ENCODE measurements around the gene SPON1.
"Not testable (repeated sequence)": the region's sequence is repeated elsewhere in the genome, so short reads cannot be mapped to it uniquely, and the experiment has no call there.

Gene SPON1

DNA sequence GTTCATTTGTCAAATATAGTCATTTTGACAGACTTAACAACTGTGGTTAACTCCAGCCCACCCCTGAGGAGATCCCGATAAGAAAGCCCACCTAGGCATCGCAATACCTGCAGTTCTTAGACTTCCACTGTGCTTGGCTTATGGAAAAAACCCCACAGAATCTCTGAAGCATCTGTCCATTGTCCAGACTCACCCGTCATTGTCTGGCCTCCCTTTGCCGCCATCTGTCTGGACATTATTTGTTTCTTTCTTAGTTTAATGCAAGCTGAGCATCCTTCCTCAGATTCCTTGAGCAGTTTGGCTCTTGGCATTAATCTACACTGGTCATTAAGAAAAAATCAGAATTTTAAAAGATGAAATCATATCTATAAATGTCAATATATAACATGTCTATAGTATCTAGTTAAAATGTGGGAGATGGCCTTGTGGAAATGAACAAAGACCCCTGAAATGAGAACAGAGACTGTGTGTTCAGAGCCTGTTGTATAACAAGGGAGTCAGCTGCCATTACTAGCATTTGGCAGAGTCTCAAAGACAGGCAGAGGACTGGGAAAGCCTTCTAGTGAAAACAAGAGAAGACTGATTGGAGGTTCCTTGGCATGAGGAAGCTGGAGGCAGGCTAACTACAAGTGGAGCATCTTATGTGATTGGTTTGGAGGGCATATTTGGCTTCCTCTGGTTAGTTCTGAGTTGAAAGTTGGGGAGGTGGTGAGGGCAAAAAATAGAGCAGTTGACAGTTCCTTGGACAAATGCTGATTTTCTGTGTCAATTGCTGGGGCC lies 80.4 kb downstream of the SPON1 start:
- no peak for DNase-seq

DNA sequence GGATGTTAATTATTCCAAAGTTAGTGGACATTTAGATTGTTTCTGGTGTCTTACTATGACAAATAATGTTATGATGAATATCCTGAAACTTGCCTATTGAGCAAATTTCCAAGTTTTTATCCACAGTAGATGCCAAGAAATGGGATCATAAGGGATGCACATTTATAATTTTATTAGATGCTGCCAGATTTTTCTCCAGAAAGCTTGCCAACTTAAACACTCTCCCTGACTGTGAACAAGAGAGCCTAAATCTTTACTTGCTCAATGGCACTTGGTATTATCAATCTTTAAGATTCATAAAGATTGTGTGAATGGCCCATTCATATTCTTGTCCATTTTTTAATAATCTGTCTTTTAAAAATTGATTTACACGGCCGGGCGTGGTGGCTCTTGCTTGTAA lies 82.4 kb downstream of the SPON1 start:
- DNase-seq, result no peak

DNA sequence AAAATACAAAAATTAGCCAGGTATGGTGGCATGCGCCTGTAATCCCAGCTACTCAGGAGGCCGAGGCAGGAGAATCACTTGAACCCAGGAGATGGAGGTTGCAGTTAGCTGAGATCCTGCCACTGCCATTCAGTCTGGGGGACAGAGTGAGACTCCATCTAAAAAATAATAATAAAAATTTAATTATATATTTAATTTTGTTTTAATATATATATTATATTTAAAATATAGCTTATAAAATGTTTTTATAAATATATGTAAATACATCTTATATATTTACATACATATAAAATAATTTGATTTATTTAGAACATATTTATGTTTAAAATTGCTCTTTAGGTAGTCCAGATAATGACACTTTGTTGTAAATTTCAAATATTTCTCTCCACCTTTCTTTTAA lies 82.9 kb downstream of the SPON1 start:
- DNase-seq, result no peak

DNA sequence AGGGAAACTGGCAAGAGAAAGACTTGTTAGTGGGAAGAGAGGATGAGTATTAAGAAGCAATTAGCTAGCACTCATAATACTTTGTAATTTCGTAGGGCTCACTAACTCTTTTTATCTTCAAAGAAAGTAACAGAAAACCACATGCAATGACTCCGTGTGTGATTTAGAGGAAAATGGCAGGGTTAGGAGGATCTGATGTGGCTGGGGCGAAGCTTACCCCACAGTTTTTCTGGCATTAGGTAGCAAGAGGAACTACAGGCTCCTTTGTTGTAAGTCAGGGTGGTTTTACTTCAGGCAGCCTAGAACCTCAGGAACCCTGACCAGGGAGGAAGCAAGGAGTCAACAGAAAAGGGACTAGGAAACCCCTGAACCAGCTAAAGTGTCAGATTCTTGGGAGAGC lies 89.7 kb downstream of the SPON1 start:
- DNase-seq, result no peak

DNA sequence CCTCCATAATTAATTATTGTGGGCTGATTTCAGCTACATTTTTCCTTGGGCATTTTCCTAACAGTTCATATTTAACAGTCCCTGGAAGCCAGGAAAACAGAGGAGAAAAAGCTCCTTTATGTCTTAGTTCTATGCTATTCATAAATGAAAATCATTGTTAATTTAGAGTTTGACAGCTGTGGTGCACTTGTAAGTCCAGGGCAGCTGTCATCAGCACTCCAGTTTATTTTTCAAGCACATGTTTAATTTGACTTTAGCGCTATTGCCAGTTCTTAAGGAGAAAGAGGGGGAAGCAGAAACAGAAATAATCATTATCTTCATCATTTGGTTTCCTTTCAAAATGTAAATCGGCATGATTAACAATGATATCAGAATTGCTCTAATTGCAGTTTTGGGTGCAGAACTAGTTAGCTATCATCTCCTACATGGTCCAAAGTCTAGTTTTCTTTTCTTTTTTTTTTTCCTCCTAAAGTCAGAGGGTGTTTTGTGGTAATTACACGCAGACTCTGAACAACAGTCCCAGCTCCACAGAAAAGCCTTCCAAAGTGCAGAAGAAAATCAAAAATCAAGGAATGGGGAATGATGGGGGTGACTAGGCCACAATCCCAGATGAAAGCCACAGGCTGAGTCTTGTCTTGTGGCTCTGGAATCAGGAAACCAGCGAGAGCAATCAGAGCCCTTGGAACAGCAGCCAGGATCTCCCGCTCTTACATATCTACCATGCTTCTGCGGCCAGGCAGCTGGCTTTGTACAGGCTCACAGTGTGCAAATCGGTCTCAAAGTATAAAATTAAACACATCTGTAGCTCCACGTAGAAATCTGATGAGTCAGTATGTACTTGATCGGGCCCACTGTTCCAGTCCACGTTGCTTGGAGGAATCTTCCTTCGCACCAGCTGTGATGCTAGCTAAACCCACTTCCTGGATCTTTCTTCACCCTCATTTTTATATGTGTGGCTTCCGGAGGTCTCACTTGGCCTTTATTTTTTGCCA lies 91.9 kb downstream of the SPON1 start:
- no peak for DNase-seq

DNA sequence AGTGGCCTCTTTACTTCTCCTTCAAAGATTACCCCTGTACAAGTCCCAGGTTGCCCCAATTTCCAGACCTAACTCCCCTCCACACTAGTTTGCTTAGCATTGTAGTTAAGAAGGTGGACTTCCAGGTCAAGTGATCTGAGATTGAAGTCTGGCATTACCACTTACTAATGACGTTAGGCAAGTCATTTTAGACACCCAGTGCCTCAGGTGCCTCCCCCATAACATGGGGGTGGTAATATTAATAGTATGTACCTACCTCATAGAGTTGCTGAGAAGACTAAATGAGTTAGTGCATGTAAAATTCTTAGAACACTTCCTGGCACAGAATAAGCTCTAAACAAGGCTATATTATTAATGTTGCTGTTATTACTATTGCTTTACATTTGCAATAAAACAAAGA lies 93.4 kb downstream of the SPON1 start:
- DNase-seq, result no peak

DNA sequence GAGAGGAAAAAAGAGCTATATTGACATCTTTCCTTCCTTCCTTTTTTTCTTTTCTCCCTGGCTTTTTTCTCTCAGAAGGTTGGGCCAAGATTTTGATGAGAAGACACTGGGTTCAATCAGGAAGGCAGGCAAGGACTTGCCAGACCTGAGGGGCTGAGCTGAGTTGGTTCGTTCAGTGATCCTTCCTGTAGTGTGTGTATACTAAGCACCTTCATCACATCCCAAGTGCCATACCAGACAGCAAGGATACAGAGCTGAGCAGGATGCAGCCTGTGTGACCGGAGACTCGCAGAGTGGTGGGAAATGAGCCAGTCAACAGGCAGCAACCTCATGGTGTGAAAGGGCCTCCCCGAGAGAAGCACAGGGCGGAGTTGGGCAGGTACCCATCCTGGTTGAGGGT lies 95.5 kb downstream of the SPON1 start:
- DNase-seq, result no peak

DNA sequence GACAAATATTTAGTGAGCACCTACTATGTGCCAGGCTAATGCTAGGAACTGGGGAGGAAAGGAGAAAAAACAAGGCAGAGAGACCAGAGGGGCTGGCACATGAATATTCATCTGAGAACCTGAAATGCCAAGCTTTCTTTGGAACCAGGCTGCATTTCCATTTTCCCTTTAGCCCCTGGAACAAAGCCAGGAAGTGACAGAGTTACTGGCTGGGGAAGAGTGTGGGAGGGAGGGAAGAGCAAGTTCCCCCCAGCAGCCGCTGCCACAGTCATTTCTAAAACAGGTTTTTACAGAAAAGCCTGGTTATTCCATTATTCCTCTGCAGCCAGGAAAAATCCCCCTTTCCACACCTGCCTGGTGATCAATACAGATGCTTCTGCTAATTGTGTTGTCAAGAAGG lies 97.0 kb downstream of the SPON1 start:
- no peak for DNase-seq

DNA sequence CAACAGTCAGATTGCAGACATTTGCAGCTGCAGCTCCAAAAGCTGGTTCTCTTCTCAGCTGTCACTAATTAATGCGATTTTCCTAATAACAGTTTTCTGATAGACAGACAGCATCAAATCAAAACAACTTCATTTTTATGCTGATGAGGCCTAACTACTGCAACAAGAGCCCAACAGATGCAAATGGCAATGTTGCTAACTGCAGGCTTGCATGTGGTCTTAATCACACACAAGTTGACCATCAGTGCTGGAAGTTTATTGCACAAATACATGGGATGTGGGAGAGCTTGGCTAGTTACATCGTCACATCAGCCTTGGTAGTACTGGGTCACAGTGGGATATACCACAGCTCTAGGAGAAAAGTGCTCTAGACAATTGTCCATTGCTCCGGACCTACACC lies 99.2 kb downstream of the SPON1 start:
- no peak for DNase-seq

DNA sequence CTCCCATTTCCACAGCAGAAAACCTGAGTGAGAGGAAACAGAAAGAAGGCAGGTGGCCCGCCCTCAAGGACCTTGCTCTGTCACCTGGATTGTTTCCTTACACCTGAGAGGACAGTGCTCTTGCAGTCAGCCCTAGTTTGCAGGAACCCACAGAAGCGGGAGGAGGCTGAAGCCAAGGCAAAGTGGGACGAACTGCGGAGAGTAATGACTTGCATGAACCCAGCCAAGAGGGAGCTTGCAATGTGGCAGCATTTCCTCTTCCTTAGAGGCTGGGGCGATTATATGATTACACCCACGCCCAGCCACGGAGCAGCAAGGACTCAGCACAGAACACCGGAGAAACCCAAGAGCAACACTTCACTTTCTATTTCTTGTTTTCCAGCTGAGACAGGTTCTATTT lies 102.6 kb downstream of the SPON1 start:
- no peak for DNase-seq

DNA sequence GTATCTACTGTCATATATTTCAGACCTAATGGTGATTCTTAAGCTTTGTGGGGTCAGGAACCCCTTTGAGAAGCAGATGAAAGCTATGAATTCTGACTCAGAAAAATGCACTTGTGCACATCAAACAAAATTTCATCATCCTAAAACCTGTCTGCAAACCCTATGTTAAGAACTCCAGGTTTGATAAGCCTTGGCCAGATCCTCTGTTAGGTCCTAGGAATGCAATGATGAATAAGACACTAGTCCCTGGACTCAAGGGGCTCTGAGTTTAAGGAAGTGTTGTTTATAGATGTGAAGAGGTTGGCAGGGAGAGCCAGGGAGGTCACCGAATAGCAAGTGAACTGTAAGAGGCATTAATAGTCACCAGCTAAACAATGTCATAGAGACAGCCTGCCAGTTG lies 103.2 kb downstream of the SPON1 start:
- no peak for DNase-seq

DNA sequence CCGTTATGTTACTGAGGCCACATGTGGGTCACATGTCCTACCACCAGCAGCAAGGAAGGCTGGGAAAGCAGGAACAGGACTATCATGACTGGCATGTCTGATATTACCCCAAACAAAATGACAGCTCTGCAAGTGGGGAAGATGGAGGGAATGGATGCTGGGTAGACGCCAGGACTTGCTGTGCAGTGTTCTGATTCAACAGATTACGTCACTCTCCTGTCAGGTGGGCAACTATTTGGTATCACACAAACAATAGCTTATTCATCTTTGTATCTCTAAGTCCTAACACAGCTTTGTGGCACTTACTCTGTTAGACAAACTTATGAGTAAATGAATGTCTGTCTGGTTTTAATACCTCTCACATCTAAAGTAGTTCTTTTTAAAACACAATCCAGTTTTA lies 105.2 kb downstream of the SPON1 start:
- no peak for DNase-seq

DNA sequence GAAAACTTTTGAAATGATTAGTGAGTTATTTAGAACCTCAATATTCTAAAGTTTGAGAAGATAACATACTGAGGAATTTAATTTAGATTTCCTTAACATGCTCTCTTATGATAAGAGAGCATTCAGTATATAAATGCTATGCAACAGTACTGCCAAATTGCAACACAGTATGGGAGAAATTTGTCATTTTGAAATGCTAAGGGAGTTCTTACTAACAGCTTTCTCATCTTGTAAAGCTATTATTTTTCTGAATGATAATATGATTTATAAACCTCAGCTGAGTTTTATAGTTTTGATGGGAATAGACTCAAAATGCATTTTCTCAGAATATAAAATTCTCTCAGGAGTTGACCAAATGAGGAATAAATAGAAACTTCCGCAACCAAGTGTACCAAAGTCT lies 108.4 kb downstream of the SPON1 start:
- DNase-seq, result no peak

DNA sequence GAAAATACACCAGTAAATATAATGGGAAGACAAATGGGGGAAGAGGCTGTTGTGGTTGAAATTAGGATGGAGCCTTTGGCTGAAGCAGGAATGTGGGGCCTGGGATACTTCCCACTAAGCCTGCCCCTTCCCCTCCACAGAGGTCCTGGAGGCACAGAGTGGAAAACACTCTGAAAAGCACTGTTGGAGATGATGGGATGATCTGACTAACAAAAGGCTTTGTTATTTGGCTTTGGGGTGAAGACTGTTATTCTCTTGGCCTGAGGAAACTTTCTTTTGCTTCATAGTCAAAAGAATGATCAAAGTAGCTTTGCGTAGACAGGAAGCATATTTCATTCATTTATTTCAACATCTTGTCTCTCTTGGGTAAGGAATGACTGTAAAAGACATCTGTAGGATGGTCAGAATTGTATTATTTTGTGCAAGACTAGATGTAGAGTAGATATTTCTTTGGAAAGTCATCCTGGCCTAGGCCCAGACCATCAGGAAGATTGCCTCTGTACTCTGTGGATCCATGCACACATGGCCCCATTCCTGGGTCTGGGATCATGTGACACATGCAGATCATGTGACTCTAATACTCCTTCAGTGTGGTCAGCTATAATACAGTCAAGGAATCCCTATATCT lies 111.4 kb downstream of the SPON1 start:
- DNase-seq, result no peak

DNA sequence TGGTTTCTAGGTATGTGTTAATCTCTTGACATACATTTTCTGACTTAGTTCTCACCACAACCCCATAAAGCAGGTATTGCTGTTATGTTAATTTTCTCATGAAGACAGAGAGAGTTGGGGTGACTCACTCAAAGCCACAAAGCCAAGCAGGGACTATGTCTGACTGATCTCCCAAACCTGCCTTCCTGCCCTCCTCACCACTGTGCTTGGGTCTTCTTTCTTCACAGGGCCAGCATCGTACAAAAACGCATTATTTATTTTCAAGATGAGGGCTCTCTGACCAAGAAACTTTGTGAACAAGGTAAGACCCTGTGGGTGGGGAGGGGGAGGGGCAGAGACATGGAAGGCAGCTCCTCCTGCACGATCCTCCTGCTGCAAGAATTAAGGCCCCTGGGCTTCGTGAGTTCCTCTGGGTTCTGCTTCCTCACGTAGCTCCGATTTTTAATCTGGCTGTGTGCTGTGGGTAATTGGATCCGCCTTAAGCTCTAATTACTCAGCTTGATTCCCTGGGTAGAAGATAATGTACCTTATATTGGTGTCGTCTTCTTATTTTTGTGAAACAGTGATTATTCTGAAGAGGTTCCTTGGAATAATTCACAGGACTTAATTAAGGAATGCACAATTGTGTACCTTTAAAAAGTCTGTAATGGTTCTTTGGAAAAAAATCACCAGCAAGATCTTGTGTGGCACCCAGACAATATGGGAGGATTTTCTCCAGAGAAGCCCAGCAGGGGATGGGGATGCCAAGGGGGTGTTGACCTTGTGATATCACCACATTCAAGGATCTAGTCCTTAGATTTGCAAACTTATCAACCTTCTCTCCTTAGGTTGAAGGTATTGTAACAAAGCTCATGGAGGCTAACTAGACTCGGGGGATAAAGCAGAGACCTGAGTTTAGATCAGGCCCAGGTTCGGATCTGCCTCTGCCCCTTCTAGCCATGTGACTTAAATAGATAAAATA lies 112.9 kb downstream of the SPON1 start:
- DNase-seq, result no peak

DNA sequence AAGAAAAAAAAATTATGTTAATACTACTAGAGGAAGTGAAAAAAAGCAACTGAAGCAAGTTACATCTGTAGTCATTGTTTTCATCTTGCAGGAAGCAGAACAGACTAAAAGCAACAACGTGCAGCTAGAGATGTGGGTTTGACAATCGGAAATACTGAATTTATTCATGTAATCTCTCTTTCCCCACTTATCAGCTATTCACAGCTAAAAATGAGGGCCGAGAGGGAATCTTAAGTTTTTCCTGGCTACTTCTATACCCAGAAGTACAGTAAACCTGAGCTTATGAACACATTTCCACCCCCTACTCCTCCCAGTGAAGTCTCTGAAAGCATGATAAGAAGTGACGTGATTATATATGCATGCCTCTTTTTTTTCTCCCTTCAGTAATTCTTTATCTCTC lies 116.5 kb downstream of the SPON1 start:
- DNase-seq, result no peak

DNA sequence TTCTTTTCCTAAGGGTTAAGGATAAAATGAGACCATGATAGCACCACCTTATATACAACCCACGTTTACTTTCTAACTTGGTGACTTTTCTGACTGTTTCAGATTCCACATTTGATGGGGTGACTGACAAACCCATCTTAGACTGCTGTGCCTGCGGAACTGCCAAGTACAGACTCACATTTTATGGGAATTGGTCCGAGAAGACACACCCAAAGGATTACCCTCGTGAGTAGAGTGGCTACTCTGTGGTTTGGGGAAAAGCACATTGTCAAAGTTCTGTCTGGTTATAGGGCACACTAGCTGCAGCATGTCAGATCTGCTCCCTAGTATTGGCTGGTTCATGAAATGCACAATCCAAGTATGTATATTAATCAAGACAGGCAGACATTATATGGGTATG lies 117.3 kb downstream of the SPON1 start:
- no peak for DNase-seq

DNA sequence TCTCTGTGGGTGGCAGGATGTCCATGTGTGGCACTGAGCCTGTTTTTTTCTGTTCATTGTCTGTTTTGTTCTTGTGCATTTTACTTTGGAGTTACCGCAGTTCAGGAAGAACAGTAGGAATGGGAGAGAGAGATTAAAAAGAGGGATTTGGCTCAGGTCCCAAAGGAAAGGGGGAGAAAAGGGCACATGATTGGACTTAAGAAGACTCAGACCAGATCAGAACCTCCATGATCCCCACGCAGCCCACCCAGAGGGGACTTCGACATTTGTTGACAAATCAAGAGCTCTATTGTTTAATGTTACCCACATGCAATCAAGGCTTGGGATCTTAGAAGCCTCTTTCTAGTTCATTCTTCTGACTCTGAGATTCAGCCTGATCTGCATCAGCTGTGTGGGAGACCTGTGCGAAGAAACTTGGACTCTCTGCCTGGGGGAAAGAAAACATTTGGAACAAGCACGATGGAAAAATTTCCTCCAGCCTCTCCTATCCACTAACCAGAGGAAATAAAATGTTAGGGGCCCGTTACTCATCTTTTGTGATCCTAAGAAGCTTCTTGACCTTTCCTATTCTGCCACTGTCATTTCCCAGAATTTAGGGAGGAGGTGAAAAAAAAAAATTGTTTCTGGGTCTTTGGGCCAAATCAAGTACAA lies 119.2 kb downstream of the SPON1 start:
- no peak for DNase-seq

DNA sequence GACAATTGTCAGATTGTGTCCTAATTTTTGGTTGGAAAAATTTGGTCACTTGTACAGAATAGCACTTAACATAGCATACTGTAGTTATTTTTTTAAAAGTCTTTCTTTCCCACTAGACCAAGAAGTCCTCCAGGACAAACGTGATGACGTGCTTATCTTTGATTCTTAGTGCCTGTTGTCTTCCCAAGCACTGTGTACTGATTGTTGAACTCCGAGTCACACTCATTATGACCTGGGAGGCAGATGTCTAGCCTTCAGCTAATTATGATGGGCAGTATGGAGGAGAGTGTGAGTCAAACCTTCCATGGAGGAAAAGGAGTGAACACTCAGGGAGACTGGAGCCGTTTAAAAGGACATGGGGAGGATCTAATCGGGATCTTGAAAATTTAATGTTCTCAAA lies 119.8 kb downstream of the SPON1 start:
- DNase-seq, result no peak

DNA sequence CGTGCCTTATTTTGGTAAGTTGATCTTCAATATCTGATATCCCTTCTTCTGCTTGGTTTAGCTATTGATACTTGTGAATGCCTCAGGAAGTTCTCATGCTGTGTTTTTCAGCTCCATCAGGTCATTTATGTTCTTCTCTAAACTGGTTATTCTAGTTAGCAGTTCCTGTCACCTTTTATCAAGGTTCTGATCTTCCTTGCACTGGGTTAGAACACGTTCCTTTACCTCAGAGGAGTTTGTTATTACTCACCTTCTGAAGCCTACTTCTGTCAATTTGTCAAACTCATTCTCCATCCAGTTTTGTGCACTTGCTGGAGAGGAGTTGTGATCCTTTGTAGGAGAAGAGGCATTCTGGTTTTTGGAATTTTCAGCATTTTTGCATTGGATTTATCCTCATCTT lies 126.3 kb downstream of the SPON1 start:
- not testable (repeated sequence) for DNase-seq

DNA sequence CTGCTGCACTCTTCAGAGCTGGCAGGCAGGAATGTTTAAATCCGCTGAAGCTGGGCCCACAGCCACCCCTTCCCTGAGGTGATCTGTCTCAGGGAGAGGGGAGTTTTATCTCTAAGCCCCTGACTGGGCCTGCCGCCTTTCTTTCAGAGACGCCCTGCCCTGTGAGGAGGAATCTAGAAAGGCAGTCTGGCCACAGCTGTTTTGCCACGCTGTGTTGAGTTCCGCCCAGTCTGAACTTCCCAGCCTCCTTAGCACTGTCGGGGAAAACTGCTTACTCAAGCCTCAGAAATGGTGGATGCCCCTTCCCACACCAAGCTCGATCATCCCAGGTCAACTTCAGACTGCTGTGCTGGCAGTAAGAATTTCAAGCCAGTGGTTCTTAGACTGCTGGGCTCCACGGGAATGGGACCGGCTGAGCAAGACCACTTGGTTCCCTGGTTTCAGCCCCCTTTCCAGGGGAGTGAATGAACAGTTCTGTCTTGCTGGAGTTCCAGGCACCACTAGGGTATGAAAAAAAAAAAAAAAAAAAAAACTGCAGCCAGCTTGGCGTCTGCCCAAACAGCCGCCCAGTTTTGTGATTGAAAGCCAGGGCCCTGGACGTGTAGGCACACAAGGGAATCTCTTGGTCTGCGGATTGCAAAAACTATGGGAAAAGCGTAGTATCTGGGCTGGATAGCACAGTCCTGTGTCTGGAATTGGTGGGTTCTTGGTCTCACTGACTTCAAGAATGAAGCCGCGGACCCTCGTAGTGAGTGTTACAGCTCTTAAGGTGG lies 127.4 kb downstream of the SPON1 start:
- no peak for DNase-seq

Measured in DMS79 treated with DMSO at 0.1 percent for 48 hours (cell line).